HG02571 (cell line): ENCODE results near the gene FOXRED2.
A peak's percentile ranks its signal among the peaks of the same experiment; 100 is the strongest.
"Not testable (repeated sequence)": the region's sequence is repeated elsewhere in the genome, so short reads cannot be mapped to it uniquely, and the experiment has no call there.

Experiments
- ATAC-seq: cut with Tn5 transposase; IDR thresholded peaks from one replicate; pipeline ENCODE4 v1.9.1; 2021; ENCODE audit warnings: mild to moderate bottlenecking, moderate library complexity; ENCODE audit not compliant: unreplicated experiment

FOXRED2 gene

DNA sequence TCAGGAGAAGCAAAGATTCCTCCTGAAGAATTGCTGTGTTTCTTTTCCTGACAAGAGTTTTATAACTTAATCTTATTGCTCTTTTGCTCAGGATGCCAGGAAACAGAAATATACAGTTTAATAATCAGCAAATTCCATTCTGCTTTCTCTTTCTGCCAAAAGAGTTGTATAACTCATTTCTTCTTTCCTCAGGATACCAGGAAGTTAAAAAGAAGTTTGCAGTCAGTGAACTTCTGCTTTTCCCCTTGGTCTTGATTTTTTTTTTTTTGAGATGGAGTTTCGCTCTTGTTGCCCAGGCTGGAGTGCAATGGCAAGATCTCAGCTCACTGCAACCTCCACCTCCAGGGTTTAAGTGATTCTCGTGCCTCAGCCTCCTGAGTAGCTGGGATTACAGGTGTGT lies 13.1 kb upstream of the FOXRED2 start:
- not testable (repeated sequence) for ATAC-seq

DNA sequence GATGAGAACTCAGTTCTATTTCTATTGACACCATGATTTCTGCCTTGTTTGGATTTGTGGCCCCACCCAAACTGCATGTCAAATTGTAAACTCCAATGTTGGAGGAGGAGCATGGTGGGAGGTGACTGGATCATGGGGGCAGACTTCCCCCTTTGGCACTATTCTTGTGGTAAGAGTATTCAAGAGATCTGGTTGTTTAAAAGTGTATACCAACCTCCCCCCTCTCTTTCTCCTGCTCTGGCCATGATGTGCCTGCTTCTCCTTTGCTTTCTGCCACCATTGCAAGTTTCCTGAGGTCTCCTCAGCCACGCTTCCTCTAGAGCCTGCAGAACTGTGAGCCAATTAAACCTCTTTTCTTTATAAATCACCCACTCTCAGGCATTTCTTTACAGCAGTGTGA lies 7.9 kb upstream of the FOXRED2 start:
- ATAC-seq, result no peak

- ATAC-seq, result no peak
Measured at GRCh38 chr22:36512991-36513390, 6.2 kb upstream of the FOXRED2 start.

- no peak for ATAC-seq
Measured at GRCh38 chr22:36512333-36512732, 5.5 kb upstream of the FOXRED2 start.

- no peak for ATAC-seq
Measured at GRCh38 chr22:36510966-36511881, 4.4 kb upstream of the FOXRED2 start.

- ATAC-seq, result no peak
Measured at GRCh38 chr22:36510384-36510783, 3.5 kb upstream of the FOXRED2 start.

GRCh38 chr22:36507518-36508010 lies 724 bp upstream of the FOXRED2 start:
- no peak for ATAC-seq

DNA sequence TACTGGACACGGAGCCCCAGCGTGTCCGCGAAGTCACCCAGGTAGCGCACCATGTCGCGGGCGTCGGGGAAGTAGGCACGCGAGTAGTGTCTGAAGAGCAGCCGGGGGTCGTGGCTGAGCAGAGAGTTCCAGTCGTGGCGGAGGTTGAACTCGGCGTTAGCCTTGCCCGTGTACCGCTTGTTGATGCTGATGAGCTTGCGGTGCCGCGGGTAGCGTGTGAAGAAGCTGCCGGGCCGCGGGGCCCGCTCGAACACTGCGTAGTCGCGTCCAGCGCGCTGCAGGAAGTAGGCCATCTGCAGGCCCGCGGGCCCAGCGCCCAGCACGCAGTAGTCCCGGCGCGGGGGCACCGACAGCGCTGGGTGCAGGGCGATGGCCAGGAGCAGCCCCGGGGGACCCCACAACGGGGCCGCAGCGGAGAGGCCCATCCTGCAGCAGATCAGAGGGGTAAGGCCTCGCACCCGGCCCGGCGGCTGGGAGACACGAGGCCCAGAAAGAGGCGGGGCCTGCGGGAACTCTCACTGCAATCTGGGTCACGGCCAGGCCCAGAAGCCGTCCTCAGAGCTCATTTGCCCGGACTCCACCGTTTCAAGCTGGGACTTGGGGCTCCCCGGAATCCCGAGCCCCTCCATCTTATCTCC lies 723 bp downstream of the FOXRED2 start:
- ATAC-seq, result no peak

- no peak for ATAC-seq
Measured at GRCh38 chr22:36497910-36498665, 8.8 kb downstream of the FOXRED2 start.

- ATAC-seq, result peak; percentile 40
Measured at GRCh38 chr22:36493690-36494110, 13.1 kb downstream of the FOXRED2 start.

GRCh38 chr22:36492109-36492508 lies 14.7 kb downstream of the FOXRED2 start:
- no peak for ATAC-seq

DNA sequence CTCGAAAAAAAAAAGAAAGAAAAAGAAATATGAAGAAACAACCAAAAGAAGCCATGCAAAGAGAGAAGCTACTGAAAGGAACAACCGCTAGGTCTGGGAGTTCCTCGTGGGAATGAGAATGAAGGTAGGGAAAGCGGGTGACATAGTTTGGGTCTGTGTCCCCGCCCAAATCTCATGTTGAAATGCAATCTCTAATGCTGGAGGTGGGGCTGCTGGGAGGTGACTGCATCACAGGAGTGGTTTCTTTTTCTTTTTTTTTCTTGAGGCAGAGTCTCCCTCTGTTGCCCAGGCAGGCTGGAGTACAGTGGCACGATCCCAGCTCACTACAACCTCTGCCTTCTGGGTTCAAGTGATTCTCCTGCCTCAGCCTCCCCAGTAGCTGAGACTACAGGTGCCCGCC lies 15.7 kb downstream of the FOXRED2 start:
- no peak for ATAC-seq

- ATAC-seq, result no peak
Measured at GRCh38 chr22:36486619-36487384, 20.0 kb downstream of the FOXRED2 start.

- ATAC-seq, result peak; percentile 85
Measured at GRCh38 chr22:36481393-36482168, 25.3 kb downstream of the FOXRED2 start, which contains the start of gene TXN2. Gene TXN2 (minus strand): TSS chr22:36481640. CDS start chr22:36480837, 803 bp downstream.

DNA sequence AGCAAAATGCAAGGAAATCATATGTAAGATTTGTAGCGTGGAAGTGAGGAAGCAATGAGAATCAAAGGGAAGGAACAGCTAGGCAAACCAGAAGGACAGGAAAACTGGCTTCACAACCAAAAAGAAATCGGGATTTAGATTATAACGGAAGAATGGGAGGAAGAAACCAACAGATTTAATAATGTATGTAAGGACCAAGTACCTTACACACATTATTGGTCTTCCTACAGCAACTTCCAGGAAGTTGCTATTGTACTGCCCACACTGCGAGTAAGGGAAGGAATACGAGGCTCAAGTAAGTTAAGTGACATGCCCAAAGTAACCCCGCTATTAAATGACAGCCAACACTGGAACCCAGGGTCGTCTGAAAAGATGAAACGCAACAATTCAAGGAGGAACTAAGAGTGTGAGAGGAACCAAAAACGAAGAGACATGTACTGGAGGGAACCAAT lies 25.9 kb downstream of the FOXRED2 start:
- no peak for ATAC-seq

DNA sequence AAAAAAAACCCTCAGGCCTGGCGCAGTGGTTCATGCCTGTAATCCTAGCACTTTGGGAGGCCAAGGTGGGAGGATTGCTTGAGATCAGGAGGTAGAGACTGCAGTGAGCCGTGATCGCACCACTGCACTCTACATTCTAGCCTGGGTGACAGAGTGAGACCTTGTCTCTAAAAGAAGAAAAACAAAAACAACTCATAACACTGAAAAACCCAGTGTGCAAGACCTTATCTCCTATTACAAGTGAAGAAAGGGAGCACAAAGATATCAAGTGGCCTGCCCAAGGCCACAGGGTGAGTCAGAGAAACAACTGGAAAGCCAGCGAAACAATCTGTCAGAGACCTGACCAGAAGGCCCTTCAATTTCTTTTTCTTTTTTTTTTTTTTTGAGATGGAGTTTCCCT lies 27.9 kb downstream of the FOXRED2 start:
- ATAC-seq, result no peak

DNA sequence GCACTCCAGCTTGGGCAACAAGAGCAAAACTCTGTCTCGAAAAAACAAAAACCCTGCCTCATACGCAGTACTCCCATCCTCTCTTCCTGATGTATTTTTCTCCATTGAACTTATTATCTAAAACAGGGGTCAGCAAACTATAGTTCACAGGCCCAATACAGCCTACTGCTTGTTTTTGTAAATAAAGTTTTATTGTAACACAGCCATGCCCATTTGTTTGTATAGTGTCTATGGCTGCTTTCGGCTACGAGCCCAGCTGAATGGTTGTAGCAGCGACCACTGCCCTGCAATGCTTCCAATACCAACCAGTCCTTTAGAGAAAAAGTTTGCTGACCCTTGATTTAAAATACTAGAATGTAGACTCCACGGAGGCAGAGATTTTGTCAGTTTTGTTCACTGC lies 31.5 kb downstream of the FOXRED2 start:
- no peak for ATAC-seq

- no peak for ATAC-seq
Measured at GRCh38 chr22:36472689-36473088, 34.2 kb downstream of the FOXRED2 start.

GRCh38 chr22:36471341-36471821 lies 35.5 kb downstream of the FOXRED2 start:
- no peak for ATAC-seq

- no peak for ATAC-seq
Measured at GRCh38 chr22:36470994-36471331, 35.9 kb downstream of the FOXRED2 start.
